Heart left ventricle (tissue), 16 donors: Measurements from ENCODE around the gene ARID5B. TPM values are rescaled to one million over a fixed set of nuclear protein-coding genes. Genes with fewer than 3 reads are reported as not detected.

Source experiments
- ATAC-seq, 4 donors: fragments of 200-7000 bp; cut with Tn5 transposase; one replicate each; pipeline ENCODE4 v1.9.1; 2020 to 2022; ENCODE audit warnings: moderate library complexity in 4 of 4, mild to moderate bottlenecking in 3 of 4, moderate number of reproducible peaks in 1 of 4
- DNase-seq, 5 donors: peaks; one replicate each; pipeline ENCODE4 v3.0.0-alpha.2; 2020
- H3K27ac ChIP-seq, 12 donors: fragments of 200-600 bp; sonication (generic) in 4 of 12; one replicate each; pipeline versions ENCODE4 v1.5.0 to v1.8.0; 2016 to 2022; ENCODE audit warnings: mild to moderate bottlenecking in 2 of 12
- H3K27me3 ChIP-seq, 9 donors: fragments of 200-600 bp; sonication (generic) in 2 of 9; one replicate each; pipeline versions ENCODE4 v1.5.1 to v1.8.0; 2016 to 2022; ENCODE audit warnings: mild to moderate bottlenecking in 3 of 9
- H3K36me3 ChIP-seq, 9 donors: fragments of 200-600 bp; sonication (generic) in 2 of 9; one replicate each; pipeline versions ENCODE4 v1.5.0 to v1.8.0; 2018 to 2022; ENCODE audit warnings: mild to moderate bottlenecking in 2 of 9
- H3K4me1 ChIP-seq, 12 donors: fragments of 200-600 bp; sonication (generic) in 4 of 12; one replicate each; pipeline versions ENCODE4 v1.5.0 to v1.8.0; 2016 to 2022; ENCODE audit warnings: mild to moderate bottlenecking in 3 of 12
- H3K4me3 ChIP-seq, 12 donors: fragments of 200-600 bp; sonication (generic) in 4 of 12; one replicate each; pipeline versions ENCODE4 v1.5.0 to v1.8.0; 2017 to 2022; ENCODE audit warnings: mild to moderate bottlenecking in 9 of 12, moderate library complexity in 4 of 12
- H3K9me3 ChIP-seq, 12 donors: fragments of 200-600 bp; sonication (generic) in 4 of 12; one replicate each; pipeline versions ENCODE4 v1.5.0 to v1.8.0; 2016 to 2022; ENCODE audit warnings: mild to moderate bottlenecking in 1 of 12
- POLR2A ChIP-seq, 2 donors: fragments of 450-650 bp; IDR thresholded peaks; one replicate each; pipeline ENCODE4 v1.6.1; 2017; ENCODE audit warnings: antibody characterized with exemption in 2 of 2, mild to moderate bottlenecking in 2 of 2, moderate library complexity in 2 of 2
- WGBS, 4 donors: extraction: QIAGEN DNeasy Blood & Tissue Kit in 2 of 4; methylation state at CpG; one replicate each; pipeline versions ENCODE4 v1.1.5 to v1.1.7; 2013 to 2018; 5-methylcytosine and 5-hydroxymethylcytosine counted together
- intact Hi-C, 10 donors: fragments of 100-400 bp; cut with DNase I; formaldehyde crosslinking; loops; one replicate each; pipeline versions ENCODE4 v1.11.1 to v1.14.2; 2022
- polyA plus RNA-seq, 2 donors: library from polyadenylated mRNA; stranded (reverse); fragments of 200-250 nt; gene quantifications; one replicate each; pipeline ENCODE4 v1.2.3, GENCODE V29; 2013
- total RNA-seq, 9 donors: library from RNA; depleted of rRNA in 2 of 9; stranded (reverse); fragments of >200 nt in 2 of 9; fragmentation: NEBNext Ultra II Directional in 3 of 9; extraction: Animal tissue kit (Norgen Biotek cat#: 25700) in 3 of 9; gene quantifications; one replicate each; pipeline versions ENCODE4 v1.1.0 to v1.2.4, GENCODE V29; 2016 to 2023
- TF ChIP-seq, protein P1 (sequence below), 12 donors: fragments of 200-600 bp; sonication (generic) in 4 of 12; IDR thresholded peaks; one replicate each; pipeline versions ENCODE4 v1.5.0 to v1.8.0; 2018 to 2022; ENCODE audit warnings: antibody characterized with exemption in 12 of 12, mild to moderate bottlenecking in 5 of 12
- donor health status: ischemic (EF 13 %, LVEDD 7.1; RV severe dilation, severe dysfunction).
- donor health status: healthy with polysubstance abuse.
- donor health status: DM: no; HTN: yes; CAD: no.
- donor health status: DM: no; HTN: no; CAD: no.
- donor health status: ischemic (EF 25% LVEDD 6.9; RV normal size, moderate dysfunction).
- donor health status: ischemic (EF 25% LVEDD 5.7; RV mildly dilated, moderate dysfunction).
- donor health status: healthy.
- donor health status: DM: yes; HTN: yes; CAD: no.
- donor health status: ischemic (EF 35%, LVEDD 5.7; RV mildly dilated, moderate dysfunction).
- donor health status: nonischemic (EF 11% LVEDD 7.7; RV severe dilation, severe dysfunction).
- donor health status: DM: yes; HTN: yes; CAD: no.
- donor health status: PGD.
- donor health status: ischemic (EF 29% LVEDD 5.4; RV normal size, mild dysfunction).
- donor health status: nonischemic (EF 23%, LVEDD 6.1; RV moderate dilation, normal function).

Gene ARID5B
- total and polyA plus RNA-seq, 11 donors = 4.5 to 45.5 (median 26.6) TPM

DNA sequence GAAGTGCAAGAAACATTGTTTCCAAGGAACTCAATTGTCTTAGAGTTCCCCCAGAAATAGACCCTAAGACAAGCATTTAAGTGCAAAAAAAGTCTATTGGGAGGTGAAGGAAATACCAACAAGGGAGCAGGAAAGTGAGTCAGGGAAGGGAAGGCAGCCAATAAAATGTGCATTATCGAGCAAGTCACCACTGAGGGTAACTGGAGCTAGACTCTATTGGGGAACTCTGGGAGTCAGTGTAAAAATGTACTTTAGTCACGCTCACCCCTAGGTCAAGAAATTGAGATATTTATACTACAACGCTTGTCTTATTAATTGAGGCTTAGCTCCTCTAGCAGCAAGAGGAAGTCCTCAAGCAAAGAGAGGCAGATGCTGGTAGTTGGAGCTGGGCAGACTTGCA is 229.4 kb downstream of the ARID5B start:
- 38 to 64% (median 59%) methylated on average over 3 of the region's 3 CpGs for WGBS, 4 donors

GRCh38 chr10:62131724-62132123 is 230.2 kb downstream of the ARID5B start:
- intact Hi-C loops = loop anchor here in 2 of 10 donors (5.0 to 10.0 kb wide), 2 partner anchors 84 to 87 kb away; no protein-coding TSS in a partner anchor
- Histone ChIP-seq H3K9me3 (peaks cover 0 to 12% (median 4%) of the 10 kb centered on the region in 12 donors), H3K27ac (peak overlapping the region in 9 of 12 donors; percentile 22 to 75 (median 44)), H3K36me3 (no peaks in the 10 kb centered on the region), H3K4me1 (peaks cover 0 to 20% (median 8%) of the 10 kb centered on the region in 12 donors), H3K4me3 (no peak overlapping the region), H3K27me3 (no peaks in the 10 kb centered on the region)
- TF ChIP-seq POLR2A (IDR thresholded peaks at IDR 0.05) = no peak
- TF ChIP-seq, protein P1, sequence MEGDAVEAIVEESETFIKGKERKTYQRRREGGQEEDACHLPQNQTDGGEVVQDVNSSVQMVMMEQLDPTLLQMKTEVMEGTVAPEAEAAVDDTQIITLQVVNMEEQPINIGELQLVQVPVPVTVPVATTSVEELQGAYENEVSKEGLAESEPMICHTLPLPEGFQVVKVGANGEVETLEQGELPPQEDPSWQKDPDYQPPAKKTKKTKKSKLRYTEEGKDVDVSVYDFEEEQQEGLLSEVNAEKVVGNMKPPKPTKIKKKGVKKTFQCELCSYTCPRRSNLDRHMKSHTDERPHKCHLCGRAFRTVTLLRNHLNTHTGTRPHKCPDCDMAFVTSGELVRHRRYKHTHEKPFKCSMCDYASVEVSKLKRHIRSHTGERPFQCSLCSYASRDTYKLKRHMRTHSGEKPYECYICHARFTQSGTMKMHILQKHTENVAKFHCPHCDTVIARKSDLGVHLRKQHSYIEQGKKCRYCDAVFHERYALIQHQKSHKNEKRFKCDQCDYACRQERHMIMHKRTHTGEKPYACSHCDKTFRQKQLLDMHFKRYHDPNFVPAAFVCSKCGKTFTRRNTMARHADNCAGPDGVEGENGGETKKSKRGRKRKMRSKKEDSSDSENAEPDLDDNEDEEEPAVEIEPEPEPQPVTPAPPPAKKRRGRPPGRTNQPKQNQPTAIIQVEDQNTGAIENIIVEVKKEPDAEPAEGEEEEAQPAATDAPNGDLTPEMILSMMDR (IDR thresholded peaks at IDR 0.05) = no peak
- ATAC-seq (no peak), DNase-seq (no peak)
- WGBS, 4 donors = 95 to 98% (median 96%) methylated on average over 4 of the region's 4 CpGs

More for the DNA sequence above, 229.4 kb downstream of the ARID5B start:
- ATAC-seq (peak; percentile 51 to 95 (median 87)), DNase-seq (peak in 3 of 5 donors; percentile 33 to 61 (median 35))
- Histone ChIP-seq H3K4me3 (no peak overlapping the region), H3K36me3 (no peaks in the 10 kb centered on the region), H3K27ac (peak overlapping the region in 11 of 12 donors; percentile 21 to 75 (median 56)), H3K27me3 (no peaks in the 10 kb centered on the region), H3K9me3 (peaks cover 0 to 12% (median 4%) of the 10 kb centered on the region in 12 donors), H3K4me1 (peaks cover 0 to 20% (median 8%) of the 10 kb centered on the region in 12 donors)
- intact Hi-C loops = loop anchor here in 2 of 10 donors (5.0 to 10.0 kb wide), 2 partner anchors 84 to 86 kb away; no protein-coding TSS in a partner anchor
- no peak for TF ChIP-seq POLR2A (IDR thresholded peaks at IDR 0.05)
- TF ChIP-seq, protein P1 (IDR thresholded peaks at IDR 0.05) = no peak

- Histone ChIP-seq H3K36me3 (no peaks in the 10 kb centered on the region), H3K4me1 (peaks cover 0 to 19% (median 8%) of the 10 kb centered on the region in 12 donors), H3K27me3 (no peaks in the 10 kb centered on the region), H3K4me3 (no peak overlapping the region), H3K27ac (no peak overlapping the region), H3K9me3 (peaks cover 0 to 11% (median 5%) of the 10 kb centered on the region in 12 donors)
- no peak for TF ChIP-seq POLR2A (IDR thresholded peaks at IDR 0.05)
- TF ChIP-seq, protein P1 (IDR thresholded peaks at IDR 0.05) = no peak
- intact Hi-C loops = loop anchor here in 2 of 10 donors (5.0 to 10.0 kb wide), 2 partner anchors 86 to 89 kb away; no protein-coding TSS in a partner anchor
- ATAC-seq (no peak), DNase-seq (no peak)
Observed at GRCh38 chr10:62133618-62134017, 232.1 kb downstream of the ARID5B start.

- H3K4me1 ChIP-seq = peaks cover 0 to 1% (median 0%) of the 10 kb centered on the region in 12 donors
- DNase-seq (no peak), ATAC-seq (no peak)
- TF ChIP-seq, protein P1 (IDR thresholded peaks at IDR 0.05) = no peak
- TF ChIP-seq POLR2A (IDR thresholded peaks at IDR 0.05) = no peak
- peaks cover 0 to 5% (median 0%) of the 10 kb centered on the region in 12 donors for H3K9me3 ChIP-seq
- no peaks in the 10 kb centered on the region for H3K27me3 ChIP-seq
- intact Hi-C loops = loop anchor here in 1 of 10 donors (10.0 kb wide), 1 partner anchor 92 kb away; no protein-coding TSS in a partner anchor
- no peaks in the 10 kb centered on the region for H3K36me3 ChIP-seq
- H3K4me3 ChIP-seq = no peak overlapping the region
- no peak overlapping the region for H3K27ac ChIP-seq
- 91 to 97% (median 95%) methylated on average over 3 of the region's 3 CpGs for WGBS, 4 donors
Observed at GRCh38 chr10:62136931-62137330, 235.4 kb downstream of the ARID5B start.

Other genes starting within 250 kb of the ARID5B start
- 1 to 10 TPM in 2 of 9 donors, under 1 TPM in 1, not detected in 6; 0.19 to 1.5 (median 1.1) TPM for gene CABCOCO1, start 238.8 kb upstream of the ARID5B start, total RNA-seq
- not detected for gene CABCOCO1, start 238.8 kb upstream of the ARID5B start, polyA plus RNA-seq